ENCODE results near the gene SNN. TPM values are rescaled to one million over a fixed set of nuclear protein-coding genes. Genes with fewer than 3 reads are reported as not detected.
A peak's percentile ranks its signal among the peaks of the same experiment; 100 is the strongest.

Gene SNN
- total and polyA plus RNA-seq, 2 of the 4 experiments (the other 2 are of a cell fraction), result 10.0 to 13.0 TPM

- H3K27me3 ChIP-seq (ENCODE audit: control insufficient read depth, insufficient read depth, low read length), result no peaks in the 10 kb centered on the region
- H2AFZ ChIP-seq (replicated peaks; ENCODE audit: low read length, poor library complexity), result peak overlapping the region; percentile 93
- H3K9ac ChIP-seq (ENCODE audit: low read depth, low read length), result peak overlapping the region; percentile 40
- ATAC-seq (ENCODE audit: low read depth) (peak; percentile 94), DNase-seq (peak; percentile 93)
- peak overlapping the region; percentile 88 to 99 for H4K8ac ChIP-seq (ENCODE audit: low read depth in 2 of 2, low read length in 2 of 2)
- no peaks in the 10 kb centered on the region; a peak in 1 of 4 replicates for H3K79me1 ChIP-seq (ENCODE audit: low read depth in 1 of 2, low read length in 2 of 2)
- peak overlapping the region; percentile 100 for H2BK20ac ChIP-seq (ENCODE audit: low read depth, low read length)
- H3K14ac ChIP-seq (replicated peaks; ENCODE audit: low read depth, low read length), result peak overlapping the region; percentile 98
- H4K5ac ChIP-seq (ENCODE audit: low read depth, low read length), result peak overlapping the region; percentile 86
- peak overlapping the region; percentile 98 for H3K27ac ChIP-seq (ENCODE audit: insufficient read depth, low read length)
- no TSS peak for BruUV-seq (replicated peaks)
- ChIA-PET POLR2A (ENCODE audit: unreplicated experiment) (no interaction called here), CTCF (no interaction called here)
- H3K4me2 ChIP-seq (ENCODE audit: low read depth, low read length), result peak overlapping the region; percentile 13
- H2BK5ac ChIP-seq (ENCODE audit: low read depth, low read length, poor library complexity, severe bottlenecking), result peak overlapping the region; percentile 58
- in situ Hi-C loops (cut with MboI; ENCODE audit: low sequenced_read_pairs) (no loop called here), intact Hi-C loops (cut with micrococcal nuclease) (no loop called here), dilution Hi-C loops (cut with HindIII; ENCODE audit: low sequenced_read_pairs, unreplicated experiment) (no loop called here)
- H3K9me1 ChIP-seq (ENCODE audit: insufficient read depth, low read length), result peaks cover 12% of the 10 kb centered on the region
- H3K56ac ChIP-seq (ENCODE audit: extremely low read depth, insufficient read depth, low read length), result peak overlapping the region; percentile 73; the same call in 1 of the 2 replicates
- 18% methylated on average over 10 of the region's 15 CpGs; no CpG with 5 or more reads in 1 of the 2 experiments for WGBS, 2 experiments (ENCODE audit: extremely low coverage in 2 of 2, insufficient read length in 1 of 2)
- H2AK9ac ChIP-seq (replicated peaks; ENCODE audit: low read depth, low read length, poor library complexity), result peak overlapping the region; percentile 85
- H3K23ac ChIP-seq (ENCODE audit: low read depth, low read length), result peak overlapping the region; percentile 96
- peak overlapping the region; percentile 100 for H2BK15ac ChIP-seq (ENCODE audit: low read depth, low read length)
- peak overlapping the region; percentile 100 for H3K4ac ChIP-seq (ENCODE audit: low read depth, low read length)
- H4K20me1 ChIP-seq (ENCODE audit: insufficient read depth, low read length), result no peaks in the 10 kb centered on the region
- peaks cover 36% of the 10 kb centered on the region for H3K4me1 ChIP-seq (ENCODE audit: control insufficient read depth, insufficient read depth, low read length)
- peak overlapping the region; percentile 85 for H3K18ac ChIP-seq (ENCODE audit: low read depth, low read length)
- H4K91ac ChIP-seq (ENCODE audit: insufficient read depth, low read depth, low read length), result peak overlapping the region; percentile 100
- H2AK5ac ChIP-seq (ENCODE audit: low read depth, low read length), result peak overlapping the region; percentile 100
- H2BK120ac ChIP-seq (ENCODE audit: low read depth, low read length), result peak overlapping the region; percentile 100
- no peaks in the 10 kb centered on the region for H3K9me3 ChIP-seq (ENCODE audit: control insufficient read depth, insufficient read depth, low read length)
- no peak overlapping the region for H3K4me3 ChIP-seq (ENCODE audit: insufficient read depth, low read depth, low read length)
- H3K36me3 ChIP-seq (ENCODE audit: control insufficient read depth, insufficient read depth, low read length), result no peaks in the 10 kb centered on the region
- TF ChIP-seq USF2 (IDR thresholded peaks at IDR 0.05; ENCODE audit: low read depth, low read length), result peak; percentile 62
- TF ChIP-seq CEBPB (IDR thresholded peaks at IDR 0.05; ENCODE audit: low read depth, low read length), result peak; percentile 55; the same call in 1 of the 2 replicates
- peak; percentile 92 for TF ChIP-seq MAZ (IDR thresholded peaks at IDR 0.05; ENCODE audit: borderline replicate concordance, low read depth, low read length)
- TF ChIP-seq BHLHE40 (IDR thresholded peaks at IDR 0.05; ENCODE audit: low read depth, low read length), result peak; percentile 99
- peak; percentile 66; the same call in 1 of the 2 replicates for TF ChIP-seq POLR2A (IDR thresholded peaks at IDR 0.05; ENCODE audit: low read depth, low read length)
- TF ChIP-seq MAFK (IDR thresholded peaks at IDR 0.05; ENCODE audit: low read depth, low read length), result no peak
- peak; percentile 51 for TF ChIP-seq RCOR1 (IDR thresholded peaks at IDR 0.05; ENCODE audit: insufficient replicate concordance, low read length)
- TF ChIP-seq NFE2L2 (IDR thresholded peaks at IDR 0.05; ENCODE audit: low read depth, low read length), result peak; percentile 31; the same call in 1 of the 2 replicates
- TF ChIP-seq MXI1 (IDR thresholded peaks at IDR 0.05; ENCODE audit: borderline replicate concordance, low read depth, low read length), result no peak
- TF ChIP-seq, protein P1, sequence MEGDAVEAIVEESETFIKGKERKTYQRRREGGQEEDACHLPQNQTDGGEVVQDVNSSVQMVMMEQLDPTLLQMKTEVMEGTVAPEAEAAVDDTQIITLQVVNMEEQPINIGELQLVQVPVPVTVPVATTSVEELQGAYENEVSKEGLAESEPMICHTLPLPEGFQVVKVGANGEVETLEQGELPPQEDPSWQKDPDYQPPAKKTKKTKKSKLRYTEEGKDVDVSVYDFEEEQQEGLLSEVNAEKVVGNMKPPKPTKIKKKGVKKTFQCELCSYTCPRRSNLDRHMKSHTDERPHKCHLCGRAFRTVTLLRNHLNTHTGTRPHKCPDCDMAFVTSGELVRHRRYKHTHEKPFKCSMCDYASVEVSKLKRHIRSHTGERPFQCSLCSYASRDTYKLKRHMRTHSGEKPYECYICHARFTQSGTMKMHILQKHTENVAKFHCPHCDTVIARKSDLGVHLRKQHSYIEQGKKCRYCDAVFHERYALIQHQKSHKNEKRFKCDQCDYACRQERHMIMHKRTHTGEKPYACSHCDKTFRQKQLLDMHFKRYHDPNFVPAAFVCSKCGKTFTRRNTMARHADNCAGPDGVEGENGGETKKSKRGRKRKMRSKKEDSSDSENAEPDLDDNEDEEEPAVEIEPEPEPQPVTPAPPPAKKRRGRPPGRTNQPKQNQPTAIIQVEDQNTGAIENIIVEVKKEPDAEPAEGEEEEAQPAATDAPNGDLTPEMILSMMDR (conservative IDR thresholded peaks at IDR 0.05; ENCODE audit: low read depth, low read length), result 0 out of 2 replicates have a peak, but pooled peaks have one; percentile 6
These were observed 35.8 kb upstream of the SNN start for GRCh38 chr16:11632455-11632939.
